ENCODE data around the gene MED16. TPM values are rescaled to one million over a fixed set of nuclear protein-coding genes. Genes with fewer than 3 reads are reported as not detected.
"Not testable (repeated sequence)": the region's sequence is repeated elsewhere in the genome, so short reads cannot be mapped to it uniquely, and the experiment has no call there.

Gene MED16
- total RNA-seq, 6 donors from 2014 or later = 33.5 to 110 (median 62.1) TPM

DNA sequence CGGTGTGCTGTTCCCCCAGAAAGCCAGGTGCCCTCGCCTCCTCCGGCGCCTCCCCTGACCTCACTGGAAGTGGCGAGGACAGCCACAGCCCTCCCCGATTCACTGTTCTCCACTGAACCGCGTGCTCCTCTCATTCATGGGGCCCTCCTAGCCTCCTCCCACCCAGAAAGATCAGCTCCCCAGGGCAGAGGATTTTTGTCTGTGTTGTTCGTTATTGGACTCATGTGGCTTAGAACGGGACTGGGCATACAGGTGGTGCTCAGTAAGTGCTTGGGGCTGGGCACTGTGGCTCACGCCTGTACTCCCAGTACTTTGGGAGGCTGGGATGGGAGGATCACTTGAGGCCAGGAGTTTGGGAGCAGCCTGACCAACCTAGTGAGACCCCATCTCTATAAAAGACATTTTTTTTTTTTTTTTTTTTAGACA lies 48.4 kb downstream of the MED16 start:
- Histone ChIP-seq H3K4me1 (peaks cover 11 to 27% (median 16%) of the 10 kb centered on the region in 4 donors), H3K4me3 (no peak overlapping the region), H3K9me3 (no peaks in the 10 kb centered on the region), H3K36me3 (no peaks in the 10 kb centered on the region), H3K27me3 (peaks cover 0 to 24% (median 9%) of the 10 kb centered on the region in 4 donors), H3K27ac (no peak overlapping the region)
- TF ChIP-seq, protein P1, sequence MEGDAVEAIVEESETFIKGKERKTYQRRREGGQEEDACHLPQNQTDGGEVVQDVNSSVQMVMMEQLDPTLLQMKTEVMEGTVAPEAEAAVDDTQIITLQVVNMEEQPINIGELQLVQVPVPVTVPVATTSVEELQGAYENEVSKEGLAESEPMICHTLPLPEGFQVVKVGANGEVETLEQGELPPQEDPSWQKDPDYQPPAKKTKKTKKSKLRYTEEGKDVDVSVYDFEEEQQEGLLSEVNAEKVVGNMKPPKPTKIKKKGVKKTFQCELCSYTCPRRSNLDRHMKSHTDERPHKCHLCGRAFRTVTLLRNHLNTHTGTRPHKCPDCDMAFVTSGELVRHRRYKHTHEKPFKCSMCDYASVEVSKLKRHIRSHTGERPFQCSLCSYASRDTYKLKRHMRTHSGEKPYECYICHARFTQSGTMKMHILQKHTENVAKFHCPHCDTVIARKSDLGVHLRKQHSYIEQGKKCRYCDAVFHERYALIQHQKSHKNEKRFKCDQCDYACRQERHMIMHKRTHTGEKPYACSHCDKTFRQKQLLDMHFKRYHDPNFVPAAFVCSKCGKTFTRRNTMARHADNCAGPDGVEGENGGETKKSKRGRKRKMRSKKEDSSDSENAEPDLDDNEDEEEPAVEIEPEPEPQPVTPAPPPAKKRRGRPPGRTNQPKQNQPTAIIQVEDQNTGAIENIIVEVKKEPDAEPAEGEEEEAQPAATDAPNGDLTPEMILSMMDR (IDR thresholded peaks at IDR 0.05) = no peak
- TF ChIP-seq EP300 (IDR thresholded peaks at IDR 0.05) = no peak
- TF ChIP-seq POLR2AphosphoS5 (IDR thresholded peaks at IDR 0.05) = no peak
- no peak for TF ChIP-seq POLR2A (IDR thresholded peaks at IDR 0.05)
- DNase-seq (no peak), ATAC-seq (ENCODE audit: low FRiP score in 2 of 2) (no peak)
- WGBS, 2 donors = 15 to 49% methylated on average over 5 to 10 of the region's 11 CpGs

DNA sequence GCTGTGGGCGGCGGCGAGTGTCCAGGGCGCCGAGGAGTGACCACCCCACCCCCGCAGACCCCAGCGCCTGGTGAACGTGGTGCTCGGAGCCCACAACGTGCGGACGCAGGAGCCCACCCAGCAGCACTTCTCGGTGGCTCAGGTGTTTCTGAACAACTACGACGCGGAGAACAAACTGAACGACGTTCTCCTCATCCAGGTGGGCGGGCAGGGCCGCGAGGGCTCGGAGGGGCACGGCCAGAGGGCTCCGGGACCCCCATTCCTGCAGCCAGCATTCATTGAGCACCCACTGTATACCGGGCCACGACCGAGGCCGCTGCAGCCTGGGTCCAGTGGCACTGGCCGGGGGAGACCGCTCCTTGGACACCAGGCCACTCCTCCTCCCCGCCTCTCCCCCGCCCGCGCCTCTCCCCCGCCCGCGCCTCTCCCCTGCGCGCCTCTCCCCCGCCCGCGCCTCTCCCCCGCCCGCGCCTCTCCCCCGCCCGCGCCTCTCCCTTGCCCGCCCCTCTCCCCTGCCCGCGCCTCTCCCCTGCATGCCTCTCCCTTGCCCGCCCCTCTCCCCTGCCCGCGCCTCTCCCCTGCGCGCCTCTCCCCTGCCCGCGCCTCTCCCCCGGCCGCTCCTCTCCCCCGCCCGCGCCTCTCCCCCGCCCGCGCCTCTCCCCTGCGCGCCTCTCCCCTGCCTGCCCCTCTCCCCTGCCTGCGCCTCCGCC lies 49.0 kb downstream of the MED16 start:
- WGBS, 2 donors = 36% methylated on average over 5 of the region's 70 CpGs; no CpG with 5 or more reads in 1 of the 2 donors
- Histone ChIP-seq H3K27me3 (peaks cover 0 to 24% (median 9%) of the 10 kb centered on the region in 4 donors), H3K9me3 (no peaks in the 10 kb centered on the region), H3K4me1 (peaks cover 11 to 27% (median 20%) of the 10 kb centered on the region in 4 donors), H3K36me3 (no peaks in the 10 kb centered on the region), H3K4me3 (peak overlapping the region in 3 of 4 donors; percentile 17 to 36 (median 34)), H3K27ac (no peak overlapping the region)
- no peak for DNase-seq
- TF ChIP-seq, protein P1 (IDR thresholded peaks at IDR 0.05) = no peak
- TF ChIP-seq POLR2AphosphoS5 (IDR thresholded peaks at IDR 0.05) (no peak), POLR2A (IDR thresholded peaks at IDR 0.05) (no peak), EP300 (IDR thresholded peaks at IDR 0.05) (no peak)
- ATAC-seq (ENCODE audit: low FRiP score in 2 of 2) = no peak

DNA sequence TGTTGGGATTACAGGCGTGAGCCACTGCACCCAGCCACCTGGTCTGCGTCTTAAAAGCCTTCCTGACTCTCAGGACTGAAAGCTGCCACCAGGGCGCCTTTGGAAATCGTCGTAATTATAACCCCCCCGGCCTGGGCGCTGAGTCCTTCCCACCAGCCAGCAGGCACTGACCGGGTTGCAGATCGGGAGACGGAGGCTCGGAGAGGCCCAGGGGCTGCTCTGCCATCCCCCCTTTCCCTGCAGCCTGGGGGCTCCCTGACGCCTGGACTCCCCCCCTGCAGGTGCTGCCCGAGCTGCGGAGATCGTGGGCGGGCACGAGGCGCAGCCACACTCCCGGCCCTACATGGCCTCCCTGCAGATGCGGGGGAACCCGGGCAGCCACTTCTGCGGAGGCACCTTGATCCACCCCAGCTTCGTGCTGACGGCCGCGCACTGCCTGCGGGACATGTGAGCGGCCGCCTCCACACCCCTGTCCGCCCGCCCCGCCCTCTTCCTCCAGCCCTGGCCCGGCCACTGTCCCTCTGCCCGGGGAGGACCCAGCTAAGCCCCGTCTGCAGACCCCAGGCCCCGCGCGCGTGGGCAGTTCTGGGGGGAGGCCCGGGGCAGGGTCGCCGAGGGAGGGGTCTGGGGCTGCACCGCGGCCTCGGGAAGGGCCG lies 49.7 kb downstream of the MED16 start:
- Histone ChIP-seq H3K36me3 (no peaks in the 10 kb centered on the region), H3K4me3 (peak overlapping the region in 3 of 4 donors; percentile 17 to 36 (median 34)), H3K27me3 (peaks cover 0 to 24% (median 9%) of the 10 kb centered on the region in 4 donors), H3K9me3 (no peaks in the 10 kb centered on the region), H3K4me1 (peaks cover 11 to 25% (median 21%) of the 10 kb centered on the region in 4 donors), H3K27ac (no peak overlapping the region)
- ATAC-seq (ENCODE audit: low FRiP score in 2 of 2) (peak in 1 of 2 donors; percentile 49), DNase-seq (peak; percentile 58 to 88)
- TF ChIP-seq, protein P1 (IDR thresholded peaks at IDR 0.05) = no peak
- TF ChIP-seq POLR2A (IDR thresholded peaks at IDR 0.05) (no peak), EP300 (IDR thresholded peaks at IDR 0.05) (no peak), POLR2AphosphoS5 (IDR thresholded peaks at IDR 0.05) (no peak)
- 3 to 10% methylated on average over 6 to 34 of the region's 46 CpGs for WGBS, 2 donors

DNA sequence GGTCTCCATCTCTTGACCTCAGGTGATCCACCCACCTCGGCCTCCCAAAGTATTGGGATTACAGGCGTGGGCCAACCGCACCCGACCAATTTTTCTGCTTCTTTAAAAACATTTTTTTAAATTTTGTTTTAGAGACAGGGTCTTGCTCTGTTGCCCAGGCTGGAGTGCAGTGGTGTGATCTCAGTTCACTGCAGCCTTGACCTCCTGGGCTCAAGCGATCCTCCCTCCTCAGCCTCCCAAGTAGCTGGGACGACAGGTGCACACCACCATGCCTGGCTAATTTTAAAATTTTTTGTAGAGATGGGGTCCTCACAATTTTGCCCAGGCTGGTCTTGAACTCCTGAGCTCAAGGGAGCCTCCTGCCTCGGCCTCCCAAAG lies 50.2 kb downstream of the MED16 start:
- H3K4me3 ChIP-seq; H3K27ac ChIP-seq; DNase-seq; H3K9me3 ChIP-seq; ATAC-seq (ENCODE audit: low FRiP score in 2 of 2); H3K36me3 ChIP-seq: not testable (repeated sequence)
- WGBS, 2 donors = 76 to 81% methylated on average over 7 of the region's 7 CpGs
- H3K27me3 ChIP-seq = peaks cover 0 to 24% (median 9%) of the 10 kb centered on the region in 4 donors
- peaks cover 11 to 22% (median 20%) of the 10 kb centered on the region in 4 donors for H3K4me1 ChIP-seq

DNA sequence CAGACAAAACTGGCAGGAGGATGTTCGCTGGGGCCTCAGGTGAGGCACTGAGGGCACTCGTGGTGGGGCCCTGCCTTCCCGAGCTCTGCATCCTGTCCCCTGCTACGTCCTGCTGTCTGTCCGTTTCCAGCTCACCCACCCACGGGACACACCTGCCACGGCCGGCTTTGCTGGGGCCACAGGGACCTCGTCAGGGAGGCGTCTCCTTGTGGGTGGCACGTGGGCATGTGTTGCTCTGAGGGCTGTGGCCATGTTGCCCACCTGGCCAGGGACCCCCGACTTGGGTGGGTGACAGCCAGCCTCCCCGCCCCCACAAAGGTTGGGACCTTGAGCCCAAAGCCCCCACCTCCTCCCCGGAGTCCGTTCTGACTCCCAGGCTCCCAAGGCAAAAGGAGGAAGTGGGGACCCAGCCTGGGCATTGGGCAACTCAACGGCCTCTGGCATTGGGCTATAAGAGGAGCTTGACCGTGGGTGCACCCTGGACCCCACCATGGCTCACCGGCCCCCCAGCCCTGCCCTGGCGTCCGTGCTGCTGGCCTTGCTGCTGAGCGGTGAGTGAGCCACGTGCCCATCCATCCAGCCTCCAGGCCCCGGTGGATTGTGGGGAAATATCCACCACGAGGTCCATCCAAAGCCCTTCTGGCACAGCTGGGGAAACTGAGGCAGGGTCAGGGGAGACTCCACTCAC lies 52.3 kb downstream of the MED16 start, which contains the start of gene PRTN3:
Gene PRTN3, plus strand, starts transcription at position 481 of the 688 bp plus-strand sequence. Its CDS starts 10 bp downstream, at position 491.
- ATAC-seq (ENCODE audit: low FRiP score in 2 of 2) (peak; percentile 32 to 34), DNase-seq (peak in 1 of 2 donors; percentile 51)
- 61 to 64% methylated on average over 7 to 19 of the region's 24 CpGs for WGBS, 2 donors

More for the DNA sequence above, 52.3 kb downstream of the MED16 start, which contains the start of gene PRTN3:
- H3K36me3 ChIP-seq = no peaks in the 10 kb centered on the region
- no peak within 1 kb of the TSS for H3K4me3 ChIP-seq
- peaks cover 0 to 16% (median 11%) of the 10 kb centered on the region in 4 donors for H3K27me3 ChIP-seq
- TF ChIP-seq POLR2A (IDR thresholded peaks at IDR 0.05) (no peak), POLR2AphosphoS5 (IDR thresholded peaks at IDR 0.05) (no peak), EP300 (IDR thresholded peaks at IDR 0.05) (no peak)
- TF ChIP-seq, protein P1 (IDR thresholded peaks at IDR 0.05) = no peak
- no peaks in the 10 kb centered on the region for H3K9me3 ChIP-seq
- no peak within 1 kb of the TSS for H3K27ac ChIP-seq
- peaks cover 11 to 22% (median 17%) of the 10 kb centered on the region in 4 donors for H3K4me1 ChIP-seq
